MV-4-11 (cell line): Measurements from ENCODE around the gene RSRC2.
"Not testable (repeated sequence)": the region's sequence is repeated elsewhere in the genome, so short reads cannot be mapped to it uniquely, and the experiment has no call there.

Experiments
- DNase-seq: peaks from one replicate; lab custom pipeline; 2025; lab: John Stamatoyannopoulos, UW

RSRC2 gene

DNA sequence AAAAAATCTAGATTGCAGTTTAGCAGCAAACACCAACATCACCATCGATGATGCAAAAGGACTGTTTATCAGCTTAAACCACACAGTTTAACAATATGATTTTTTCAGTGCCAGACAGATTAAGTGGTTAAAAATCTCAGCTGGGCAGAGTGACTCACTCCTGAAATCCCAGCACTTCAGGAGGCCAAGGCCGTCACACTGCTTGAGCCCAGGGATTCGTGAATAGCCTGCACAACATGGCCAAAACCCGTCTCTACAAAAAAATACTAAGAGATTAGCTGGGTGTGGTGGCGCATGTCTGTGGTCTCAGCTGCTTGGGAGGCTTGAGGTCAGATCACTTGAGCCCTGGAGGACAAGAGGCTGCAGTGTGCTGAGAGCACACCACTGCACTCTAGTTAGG lies 8.9 kb downstream of the RSRC2 start:
- peak; percentile 73 for DNase-seq

DNA sequence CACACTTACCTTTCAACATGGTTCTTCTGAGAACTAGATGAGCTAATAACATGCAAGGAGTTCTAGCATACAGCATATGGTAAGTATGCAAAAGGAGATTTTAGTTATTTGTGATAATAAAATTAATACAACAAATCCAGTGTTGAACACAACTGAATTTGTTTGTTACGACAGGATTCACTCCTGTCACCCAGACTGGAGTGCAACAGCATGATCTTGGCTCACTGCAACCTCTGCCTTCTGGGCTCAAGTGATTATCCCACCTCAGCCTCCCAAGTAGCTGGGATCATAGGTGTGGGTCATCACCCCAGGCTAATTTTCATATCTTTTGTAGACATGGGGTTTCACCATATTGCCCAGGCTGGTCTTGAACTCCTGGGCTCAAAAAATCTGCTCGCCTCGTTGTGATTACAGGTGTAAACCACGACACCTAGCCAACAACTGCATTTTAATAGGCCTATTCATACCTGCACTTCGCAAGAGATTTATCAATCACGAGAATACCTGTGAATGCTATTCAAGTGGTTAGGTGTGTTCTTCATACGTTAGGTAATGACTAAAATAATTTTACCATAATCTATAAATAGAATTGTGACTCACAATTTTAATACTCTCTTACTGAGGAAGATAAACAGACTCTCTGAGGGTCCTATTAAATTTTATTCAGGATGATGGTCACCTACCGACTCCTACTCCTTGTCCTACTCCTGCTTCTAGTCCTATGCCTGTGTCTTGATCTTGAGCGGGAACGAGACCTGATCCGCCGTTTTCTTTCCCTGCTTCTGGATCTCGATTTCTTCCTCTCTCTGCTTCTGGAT lies 10.0 kb downstream of the RSRC2 start:
- no peak for DNase-seq

DNA sequence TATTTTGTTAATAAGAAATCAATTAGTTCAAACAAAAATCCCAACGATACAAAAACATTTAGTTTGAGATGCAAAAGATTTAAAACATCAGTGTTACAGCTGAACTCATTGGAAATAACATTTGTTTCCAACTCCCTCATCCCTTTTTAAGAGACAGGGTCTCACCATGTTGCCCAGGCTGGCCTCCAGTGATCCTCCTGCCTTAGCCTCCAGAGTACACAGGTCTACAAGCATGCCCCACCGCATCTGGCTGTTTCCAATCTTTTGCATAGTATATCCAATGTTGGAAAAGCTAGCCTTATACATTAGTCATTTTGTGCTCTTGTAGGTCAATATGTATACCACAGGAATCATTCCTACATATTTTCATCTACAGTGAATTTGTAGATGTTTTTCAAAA lies 11.5 kb downstream of the RSRC2 start:
- DNase-seq: no peak

DNA sequence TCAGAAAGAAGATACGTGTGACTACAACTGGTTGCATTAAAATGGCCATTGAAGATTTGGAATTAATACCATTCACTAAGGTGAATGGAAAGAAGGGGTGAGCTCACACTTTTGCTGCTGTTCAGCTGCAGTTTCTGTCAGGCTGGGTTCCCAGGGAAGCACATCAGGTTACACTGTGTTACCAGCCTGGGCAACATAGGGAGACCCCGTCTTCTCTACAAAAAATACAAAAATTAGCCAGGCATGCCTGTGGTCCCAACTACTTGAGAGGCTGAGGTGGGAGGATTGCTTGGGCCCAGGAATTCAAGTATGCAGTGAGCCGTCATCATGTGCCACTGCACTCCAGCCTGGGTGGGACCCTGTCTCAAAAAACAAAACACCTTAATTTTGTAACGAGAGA lies 13.1 kb downstream of the RSRC2 start:
- no peak for DNase-seq

DNA sequence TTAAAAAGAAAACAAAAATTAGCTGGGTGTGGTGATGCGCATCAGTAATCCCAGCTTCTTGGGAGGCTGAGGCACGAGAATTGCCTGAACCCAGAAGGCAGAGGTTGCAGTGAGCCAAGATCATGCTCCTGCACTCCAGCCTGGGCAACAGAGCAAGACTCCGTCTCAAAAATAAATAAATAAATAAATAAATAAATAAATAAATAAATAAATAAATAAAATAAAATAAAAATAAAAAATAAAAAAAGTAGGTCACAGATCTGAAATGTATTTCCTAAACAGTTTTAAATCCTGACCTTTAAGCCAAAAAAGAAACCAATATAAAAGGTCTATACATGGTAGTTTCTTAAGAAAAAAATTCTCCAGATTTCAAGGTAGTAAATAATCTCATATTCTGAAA lies 13.7 kb downstream of the RSRC2 start:
- not testable (repeated sequence) for DNase-seq

DNA sequence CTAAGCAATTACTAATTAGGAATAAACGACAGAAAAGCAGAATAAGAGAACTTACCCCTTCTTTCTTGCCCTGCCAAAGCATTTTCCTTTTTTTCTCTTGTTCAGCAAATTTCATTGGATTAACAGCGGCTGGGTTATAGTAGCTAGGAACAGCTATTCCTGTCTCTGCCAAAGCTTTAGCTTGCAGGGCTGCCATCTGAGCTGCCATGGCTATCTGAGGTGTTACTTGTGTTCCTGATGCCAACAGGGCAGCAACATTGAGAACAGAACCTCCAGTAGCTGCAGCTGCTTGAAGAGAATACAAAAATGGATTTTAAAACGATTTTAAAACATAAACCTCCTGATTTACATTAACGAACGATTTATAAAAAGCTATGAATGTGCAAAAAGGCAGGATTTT lies 18.6 kb downstream of the RSRC2 start:
- no peak for DNase-seq

DNA sequence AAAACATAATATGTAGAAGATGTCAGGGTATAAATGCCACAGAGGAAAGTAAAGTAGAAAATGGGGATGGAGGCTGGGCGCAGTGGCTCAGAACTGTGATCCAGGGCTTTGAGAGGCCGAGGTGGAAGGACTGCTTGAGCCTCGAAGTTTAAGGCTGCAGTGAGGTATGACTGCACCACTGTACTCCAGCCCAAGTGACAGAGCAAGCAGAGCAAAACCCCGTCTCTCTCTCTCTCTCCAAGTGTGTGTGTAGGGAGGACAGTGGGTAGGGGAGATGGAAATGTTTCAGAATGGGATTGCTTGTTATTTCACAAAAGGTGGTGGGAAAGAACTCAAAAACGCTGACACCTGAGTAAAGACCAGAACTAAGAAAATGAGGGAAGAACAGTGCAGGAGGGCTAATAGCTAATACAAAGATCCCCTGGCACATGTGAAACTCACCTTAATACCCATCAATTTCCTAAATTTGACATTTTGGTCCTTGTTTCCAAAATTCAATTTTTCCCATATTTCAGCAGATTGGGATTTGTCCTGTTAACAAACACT lies 20.3 kb downstream of the RSRC2 start:
- DNase-seq: no peak

DNA sequence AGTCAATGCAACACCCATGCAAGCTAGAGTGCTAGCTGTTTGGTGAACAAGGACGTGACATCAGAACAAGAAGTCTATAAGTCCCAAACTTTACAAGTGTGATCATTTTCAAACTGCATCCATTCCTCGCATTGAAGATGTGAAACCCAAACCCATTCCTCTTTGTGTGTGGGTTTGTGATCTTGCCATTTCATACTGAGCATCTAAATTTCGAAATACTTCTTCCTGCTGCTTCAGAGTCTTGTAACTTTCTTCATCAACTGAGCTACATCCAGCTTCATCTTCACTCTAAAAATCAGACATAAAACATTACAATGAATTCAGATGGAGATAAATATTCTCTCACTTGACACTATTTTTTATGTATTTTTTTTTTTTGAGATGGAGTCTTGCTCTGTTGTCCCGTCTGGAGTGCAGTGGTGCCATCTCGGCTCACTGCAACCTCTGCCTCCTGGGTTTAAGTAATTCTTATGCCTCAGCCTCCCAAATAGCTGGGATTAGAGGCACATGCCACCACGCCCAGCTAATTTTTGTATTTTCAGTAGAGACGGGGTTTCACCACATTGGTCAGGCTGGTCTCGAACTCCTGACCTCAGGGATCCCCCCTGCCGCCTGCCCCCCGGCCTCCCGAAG lies 21.2 kb downstream of the RSRC2 start:
- DNase-seq: peak; percentile 71

DNA sequence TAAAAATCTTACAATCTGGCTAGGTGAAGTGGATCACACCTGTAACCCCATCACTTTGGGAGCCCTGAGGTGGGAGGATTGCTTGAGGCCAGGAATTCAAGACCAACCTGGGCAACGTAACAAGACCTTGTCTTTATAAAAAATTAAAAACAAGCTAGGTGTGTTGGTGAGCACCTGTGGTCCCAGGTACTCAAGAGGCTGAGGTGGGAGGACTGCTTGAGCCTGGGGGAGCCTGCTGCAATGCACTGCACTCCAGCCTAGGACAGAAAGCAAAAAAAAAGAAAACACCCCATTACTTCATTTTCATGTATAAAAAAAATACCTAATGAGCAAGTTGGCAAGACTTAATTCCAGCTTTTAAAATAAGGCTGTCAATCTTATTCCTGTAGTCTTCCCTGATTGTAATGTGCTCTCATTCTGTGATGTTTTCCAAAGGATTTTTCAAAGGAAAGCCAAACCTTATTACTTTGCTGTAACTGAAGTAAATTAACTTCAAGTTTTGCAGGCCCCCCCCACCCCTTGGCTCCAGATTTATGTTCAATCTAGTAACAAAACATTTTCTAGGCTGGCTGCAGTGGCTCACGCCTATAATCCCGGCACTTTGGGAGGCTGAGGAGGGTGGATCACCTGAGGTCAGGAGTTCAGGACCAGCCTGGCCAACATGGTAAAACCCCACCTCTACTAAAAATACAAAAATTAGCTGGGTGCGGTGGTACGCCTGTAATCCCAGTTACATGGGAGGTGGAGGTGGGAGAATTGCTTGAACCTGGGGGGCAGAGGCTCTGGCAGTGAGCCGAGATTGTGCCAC lies 22.7 kb downstream of the RSRC2 start:
- DNase-seq: no peak

DNA sequence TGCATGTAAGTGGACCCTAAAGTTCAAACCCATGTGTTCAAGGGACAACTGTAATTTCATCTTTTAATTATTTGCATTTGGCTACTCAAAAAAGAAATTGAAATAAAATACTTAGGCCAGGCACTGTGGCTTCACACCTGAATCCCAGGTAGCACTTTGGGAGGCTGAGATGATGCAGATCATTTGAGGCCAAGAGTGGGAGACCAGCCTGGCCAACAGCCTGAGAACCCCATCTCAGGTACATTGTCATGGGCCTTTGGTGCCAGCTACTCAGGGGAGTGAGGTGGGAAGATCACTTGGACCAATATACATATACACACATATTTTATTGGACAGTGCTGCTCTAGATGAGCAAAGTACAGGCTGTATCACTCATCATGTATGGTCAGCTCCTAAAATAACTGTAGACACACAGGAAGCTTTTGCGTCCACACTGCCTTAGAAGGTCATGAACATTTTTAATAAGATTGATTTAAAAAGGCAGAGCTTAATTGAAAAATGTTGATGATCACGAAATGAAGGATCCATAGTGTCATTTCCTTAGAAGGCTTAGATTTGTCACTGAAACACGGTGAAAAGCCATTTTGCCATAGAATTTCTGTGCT lies 23.5 kb downstream of the RSRC2 start:
- DNase-seq: no peak

DNA sequence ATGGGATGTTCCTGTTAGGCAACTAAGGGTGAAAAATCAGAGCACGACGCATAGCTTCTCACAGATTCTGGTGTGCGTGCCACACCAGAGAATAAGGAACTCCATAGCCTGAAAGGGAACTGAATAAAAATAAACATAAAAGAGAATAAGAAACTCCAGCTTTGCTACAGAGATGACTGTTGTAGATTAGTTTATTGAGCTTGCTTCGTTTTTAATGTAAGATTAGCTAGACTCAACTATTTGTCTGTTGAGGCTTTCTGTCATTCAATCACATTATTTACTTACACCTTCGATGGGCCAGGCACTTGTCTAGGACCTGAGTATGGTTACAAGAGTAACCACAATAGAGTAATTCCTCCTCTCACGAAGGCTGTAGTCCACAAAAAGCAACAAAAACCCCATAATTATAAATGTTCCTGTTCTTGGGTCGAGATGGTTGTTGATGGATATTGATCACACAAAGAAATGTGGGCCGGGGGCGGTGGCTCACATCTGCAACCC lies 25.2 kb downstream of the RSRC2 start:
- DNase-seq: peak; percentile 60

DNA sequence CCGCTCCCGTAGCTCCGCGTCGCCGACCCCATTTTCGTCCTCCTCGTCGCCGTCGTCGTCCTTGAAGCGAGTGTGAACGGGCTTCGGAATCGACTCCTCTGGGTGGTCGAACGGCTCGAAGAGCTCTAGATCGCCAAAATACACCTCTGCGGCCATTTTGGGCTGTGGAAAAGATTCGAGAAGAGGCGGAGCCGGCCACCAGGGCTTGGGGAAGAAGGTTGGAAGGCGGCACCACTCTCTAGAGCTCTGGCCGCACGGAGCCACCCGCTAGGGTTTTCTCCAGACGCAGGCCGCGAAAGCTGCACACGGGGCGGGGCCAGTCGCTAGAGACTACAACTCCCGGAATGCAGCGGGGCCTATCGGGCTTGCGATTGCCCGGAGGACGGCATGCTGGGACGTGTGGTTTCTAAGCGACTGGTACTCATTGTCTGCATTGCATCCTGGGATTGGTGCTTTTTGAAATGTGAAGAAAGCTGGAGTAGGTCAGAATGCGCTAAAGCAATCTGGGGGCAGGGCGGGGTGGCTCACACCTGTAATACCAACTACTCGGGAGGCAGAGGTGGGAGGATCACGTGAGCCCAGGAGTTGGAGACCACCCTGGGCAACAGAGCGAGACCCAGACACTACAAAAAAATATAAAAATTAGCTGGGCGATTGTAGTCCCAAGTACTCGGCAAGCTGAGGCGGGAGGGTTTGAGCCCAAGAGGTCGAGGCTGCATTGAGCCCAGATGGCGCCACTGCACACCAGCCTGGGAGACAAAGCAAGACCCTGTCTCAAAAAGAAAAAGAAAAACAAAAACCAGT lies 25.8 kb downstream of the RSRC2 start, which contains the start of gene ZCCHC8:
ZCCHC8 (minus strand) TSS at position 248 of the 804 bp plus-strand sequence; CDS start at position 156, 92 bp downstream.
- DNase-seq: peak; percentile 98

DNA sequence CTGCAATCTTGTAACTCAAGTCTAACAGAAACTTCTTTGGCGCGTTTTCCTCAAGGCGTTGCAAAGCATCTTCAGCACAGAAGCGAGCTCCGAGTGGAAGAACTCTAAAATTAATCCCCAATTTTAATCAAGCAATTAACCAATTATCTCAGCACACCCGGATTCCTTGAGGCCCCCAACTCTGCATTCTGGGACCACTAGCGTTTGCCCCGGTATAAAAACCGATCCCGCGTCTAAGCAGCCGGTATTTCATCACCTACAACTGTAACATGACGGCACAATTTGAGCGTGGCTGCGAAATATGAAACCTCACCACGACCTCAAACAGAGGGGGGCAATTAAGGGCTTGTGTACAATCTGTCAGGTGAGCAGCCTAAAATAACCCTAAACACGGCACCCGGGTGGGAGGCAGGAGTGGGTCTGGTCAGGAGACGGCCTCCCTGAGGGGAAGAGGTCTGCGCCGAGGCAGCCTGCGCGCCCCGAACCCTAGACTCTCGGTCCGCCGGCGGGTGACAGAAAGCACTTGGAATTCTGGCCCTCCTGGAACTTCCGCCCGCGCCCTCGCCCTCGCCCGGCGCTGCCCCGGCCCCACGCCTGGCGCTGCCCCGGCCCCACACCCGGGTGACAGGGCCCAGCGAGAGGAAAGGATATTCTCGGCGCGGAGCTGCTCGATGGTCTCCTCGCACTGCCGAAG lies 26.6 kb downstream of the RSRC2 start:
- DNase-seq: peak; percentile 54

DNA sequence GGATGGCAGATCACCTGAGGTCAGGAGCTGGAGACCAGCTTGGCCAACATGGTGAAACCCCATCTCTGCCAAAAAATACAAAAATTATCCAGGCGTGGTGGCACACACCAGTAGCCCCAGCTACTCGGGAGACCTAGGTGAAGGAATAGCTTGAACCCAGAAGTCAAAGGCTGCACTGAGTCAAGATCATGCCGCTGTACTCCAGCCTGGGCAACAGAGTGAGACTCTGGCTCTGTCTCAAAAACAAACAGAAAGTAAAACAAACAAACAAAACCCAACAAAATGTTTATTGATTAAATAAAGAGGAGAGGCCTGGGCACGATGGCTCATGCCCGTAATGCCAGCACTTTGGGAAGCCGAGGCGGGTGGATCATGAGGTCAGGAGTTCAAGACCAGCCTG lies 31.5 kb downstream of the RSRC2 start:
- no peak for DNase-seq

DNA sequence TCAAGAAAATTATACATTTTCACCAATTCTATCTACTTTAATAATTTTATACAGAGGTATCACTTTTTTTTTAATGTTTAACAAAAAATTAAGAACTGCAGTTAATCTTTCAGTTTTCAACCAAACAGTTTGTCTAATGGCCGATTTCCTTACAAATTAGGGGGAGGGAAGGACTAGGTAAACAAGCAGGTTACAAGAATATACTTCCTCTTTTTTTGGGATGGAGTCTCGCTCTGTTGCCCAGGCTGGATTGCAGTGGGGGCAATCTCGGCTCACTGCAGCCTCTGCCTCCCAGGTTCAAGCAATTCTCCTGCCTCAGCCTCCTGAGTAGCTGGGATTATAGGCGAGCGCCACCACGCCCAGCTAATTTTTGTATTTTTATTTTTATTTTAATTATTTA lies 33.5 kb downstream of the RSRC2 start:
- not testable (repeated sequence) for DNase-seq

DNA sequence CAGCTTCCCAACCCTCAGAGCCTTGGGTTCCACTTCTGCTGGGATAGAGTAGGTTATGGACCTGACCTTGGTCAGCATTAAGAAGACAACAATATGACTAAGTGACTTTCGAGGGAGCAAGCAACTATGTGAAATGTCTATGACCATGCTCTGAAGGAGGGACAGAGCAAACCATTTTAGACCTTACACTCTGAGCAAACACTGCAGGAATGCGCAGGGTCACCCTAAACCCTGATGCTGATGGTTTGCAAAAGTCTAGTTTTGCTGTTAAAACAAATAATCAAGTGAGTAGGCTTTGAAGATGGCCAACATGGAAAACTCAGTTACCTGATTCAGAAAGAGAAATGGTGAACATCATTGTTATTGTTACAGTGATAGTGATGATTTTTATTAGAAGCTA lies 34.7 kb downstream of the RSRC2 start:
- DNase-seq: no peak

DNA sequence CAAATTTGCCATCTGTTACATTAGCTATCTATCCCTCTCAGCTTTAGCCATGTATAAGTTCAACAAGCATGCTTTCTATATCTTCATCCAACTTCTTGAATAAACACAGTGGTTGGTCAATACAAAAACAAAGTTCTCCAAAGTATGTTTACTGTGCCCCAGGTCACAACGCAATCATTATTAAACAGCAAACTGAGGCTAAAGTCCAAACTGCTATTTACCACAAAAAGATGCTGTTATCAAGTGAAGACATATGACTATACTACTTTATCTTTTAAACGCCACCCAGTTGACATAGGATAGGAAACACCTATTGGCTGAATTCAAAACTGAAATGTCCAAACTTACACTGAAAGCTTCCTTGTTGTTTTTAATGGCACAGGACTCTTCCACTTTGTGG lies 37.7 kb downstream of the RSRC2 start:
- no peak for DNase-seq

DNA sequence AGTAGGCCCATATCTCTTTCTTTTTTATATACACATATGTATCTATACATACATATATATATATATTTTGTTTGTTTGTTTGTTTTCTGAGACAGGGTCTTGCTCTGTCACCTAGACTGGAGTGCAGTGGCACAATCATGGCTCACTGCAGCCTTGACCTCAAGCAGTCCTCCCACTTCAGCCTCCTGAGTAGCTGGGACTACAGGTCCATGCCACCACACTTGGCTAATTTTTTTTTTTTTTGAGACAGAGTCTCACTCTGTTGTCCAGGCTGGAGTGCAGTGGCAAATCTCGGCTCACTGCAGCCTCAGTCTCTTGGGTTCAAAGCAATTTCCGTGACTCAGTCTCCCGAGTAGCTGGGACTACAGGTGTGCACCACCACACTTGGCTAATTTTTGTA lies 38.9 kb downstream of the RSRC2 start:
- DNase-seq: not testable (repeated sequence)

DNA sequence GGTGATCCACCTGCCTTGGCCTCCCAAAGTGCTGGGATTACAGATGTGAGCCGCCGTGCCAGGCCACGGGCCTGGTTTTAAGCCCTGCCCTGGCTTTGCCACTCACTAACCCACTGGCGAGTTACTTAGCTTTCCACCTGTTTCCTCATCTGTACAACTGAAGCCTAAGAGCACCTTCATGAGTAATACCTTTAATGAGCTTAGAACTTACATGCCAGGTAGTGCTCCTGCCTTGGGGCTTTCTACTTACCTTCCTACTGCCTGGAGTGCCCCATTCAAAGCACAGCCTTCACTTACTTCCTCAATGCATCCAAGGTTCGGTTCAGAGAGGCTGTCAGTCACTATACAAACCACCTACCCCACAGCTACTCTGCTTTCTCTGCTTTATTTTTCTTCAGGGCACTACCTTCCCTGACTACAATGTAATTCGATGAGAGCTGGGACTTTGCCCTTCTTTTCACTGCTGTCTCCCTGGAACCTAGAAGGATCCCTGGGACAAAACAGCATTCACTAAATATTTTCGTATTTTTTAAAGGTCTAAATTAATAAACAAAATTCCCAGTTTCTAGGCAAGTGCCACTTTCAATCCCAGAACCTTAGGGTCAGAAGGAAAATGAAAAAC lies 39.8 kb downstream of the RSRC2 start:
- no peak for DNase-seq

DNA sequence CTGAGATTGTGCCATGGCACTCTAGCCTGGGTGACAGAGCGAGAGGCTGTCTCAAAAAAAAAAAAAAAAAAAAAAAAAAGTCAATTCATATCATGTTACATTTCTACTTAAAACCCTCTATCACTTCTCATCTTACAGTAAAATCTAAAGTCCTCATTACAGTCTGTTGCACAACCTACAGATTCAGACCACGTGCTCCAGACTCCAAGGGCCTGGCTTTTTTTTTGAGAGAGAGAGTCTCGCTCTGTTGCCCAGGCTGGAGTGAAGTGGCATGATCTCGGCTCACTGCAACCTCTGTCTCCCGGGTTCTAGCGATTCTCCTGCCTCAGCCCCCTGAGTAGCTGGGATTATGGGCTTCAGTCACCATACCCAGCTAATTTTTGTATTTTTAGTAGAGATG lies 40.4 kb downstream of the RSRC2 start:
- DNase-seq: not testable (repeated sequence)
